HS-5 (cell line): ENCODE data around the gene HAO1.
"Not testable (repeated sequence)": the region's sequence is repeated elsewhere in the genome, so short reads cannot be mapped to it uniquely, and the experiment has no call there.

Experiments used
- DNase-seq: peaks from one replicate; pipeline ENCODE4 v3.0.0-alpha.2; 2012; ENCODE audit warnings: low read depth

Gene HAO1

DNA sequence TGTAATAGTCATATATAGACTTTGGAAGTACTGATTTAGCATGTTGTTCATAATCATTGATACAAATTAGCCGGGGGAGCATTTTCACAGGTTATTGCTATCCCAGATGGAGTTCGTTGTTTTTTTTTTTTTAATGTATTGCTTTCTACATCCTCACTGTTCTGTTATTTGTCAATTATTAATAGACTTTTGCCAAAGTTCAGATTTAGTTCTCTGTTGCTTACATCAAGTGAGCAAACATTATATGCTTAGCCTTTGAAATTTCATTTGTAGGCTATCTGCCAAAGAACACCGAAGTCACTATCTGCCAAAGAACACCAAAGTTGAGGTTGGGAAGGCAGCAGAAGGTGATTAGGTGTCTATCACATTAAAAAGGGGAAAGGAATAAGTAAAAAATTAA, at the start of gene HAO1:
Gene HAO1, minus strand, starts transcription at position 118 of the 400 bp plus-strand sequence. Its CDS starts 36 bp downstream, at position 82.
- DNase-seq, result no peak

DNA sequence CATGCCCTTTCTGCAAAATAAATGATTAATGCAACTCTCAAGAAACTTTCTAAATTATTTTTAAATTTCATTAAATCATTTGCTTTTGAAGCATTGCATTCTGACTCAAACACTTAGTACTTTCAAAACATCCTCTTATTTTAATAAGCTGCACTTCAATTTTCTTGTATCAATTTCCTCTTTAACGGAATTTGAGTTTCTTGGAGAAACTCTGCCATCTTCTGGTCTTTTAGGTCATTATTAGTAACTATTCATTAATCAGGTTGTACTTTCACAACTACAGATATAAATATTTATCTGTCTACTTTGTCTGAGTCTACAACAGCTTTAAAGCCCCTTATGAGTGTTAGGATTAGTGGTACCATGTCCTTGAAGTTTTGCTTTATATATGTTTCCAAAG, 49.1 kb upstream of the HAO1 start:
- no peak for DNase-seq

DNA sequence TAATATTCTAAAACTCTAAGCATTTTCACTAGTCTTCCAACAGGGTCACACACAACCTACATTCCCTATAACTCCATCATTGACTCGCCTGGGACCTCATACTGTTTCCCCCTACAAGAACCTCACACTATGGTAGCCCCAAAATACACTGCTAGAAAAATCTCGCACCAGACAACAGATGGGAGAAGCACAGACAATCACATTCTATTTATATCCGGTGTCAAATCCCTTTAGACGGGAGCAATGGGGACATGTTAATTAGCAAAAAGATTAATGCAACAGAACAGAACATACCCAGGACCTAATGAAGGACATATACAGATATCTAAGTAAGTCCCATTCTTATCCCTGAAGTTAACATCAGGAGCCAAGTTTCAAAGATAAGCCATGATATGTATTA, 45.7 kb upstream of the HAO1 start:
- no peak for DNase-seq

DNA sequence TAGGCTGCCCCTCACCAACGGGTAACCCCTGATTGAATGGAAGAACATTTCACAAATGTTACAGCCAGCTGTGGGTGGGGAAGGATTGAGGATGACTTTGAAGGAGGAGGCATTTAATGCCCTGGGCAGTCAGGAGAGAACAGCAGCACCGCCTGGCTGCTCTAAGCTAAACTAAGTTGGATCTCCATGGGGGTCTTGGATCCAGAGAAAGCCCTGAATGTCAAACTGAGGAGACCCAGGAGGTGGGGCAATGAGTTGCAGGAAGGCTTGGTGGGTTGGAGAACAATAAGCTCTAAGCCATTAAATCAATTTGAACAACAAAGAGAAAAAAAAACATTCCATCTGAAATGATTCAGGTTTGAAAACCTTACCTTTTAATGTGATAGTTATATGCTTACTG, 43.9 kb upstream of the HAO1 start:
- DNase-seq, result no peak

DNA sequence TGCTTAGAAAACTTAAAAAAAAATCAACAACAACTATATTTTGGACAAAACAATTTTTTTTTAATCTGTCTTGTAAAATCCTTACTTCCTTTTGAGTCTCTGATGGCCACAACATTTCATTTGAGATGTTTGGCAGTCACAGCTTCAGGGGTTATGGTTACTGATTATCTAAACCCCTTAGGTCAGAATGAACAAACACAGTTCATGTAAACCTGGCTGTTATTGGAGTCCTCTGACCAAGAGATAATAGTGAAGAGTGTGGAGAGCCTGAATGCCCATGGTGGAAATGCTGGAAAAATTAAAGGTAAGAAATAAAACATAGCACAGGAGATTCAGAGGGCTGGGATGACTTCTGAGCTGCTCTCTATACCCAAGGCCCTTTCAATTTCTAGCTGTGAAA, 41.1 kb upstream of the HAO1 start:
- no peak for DNase-seq

DNA sequence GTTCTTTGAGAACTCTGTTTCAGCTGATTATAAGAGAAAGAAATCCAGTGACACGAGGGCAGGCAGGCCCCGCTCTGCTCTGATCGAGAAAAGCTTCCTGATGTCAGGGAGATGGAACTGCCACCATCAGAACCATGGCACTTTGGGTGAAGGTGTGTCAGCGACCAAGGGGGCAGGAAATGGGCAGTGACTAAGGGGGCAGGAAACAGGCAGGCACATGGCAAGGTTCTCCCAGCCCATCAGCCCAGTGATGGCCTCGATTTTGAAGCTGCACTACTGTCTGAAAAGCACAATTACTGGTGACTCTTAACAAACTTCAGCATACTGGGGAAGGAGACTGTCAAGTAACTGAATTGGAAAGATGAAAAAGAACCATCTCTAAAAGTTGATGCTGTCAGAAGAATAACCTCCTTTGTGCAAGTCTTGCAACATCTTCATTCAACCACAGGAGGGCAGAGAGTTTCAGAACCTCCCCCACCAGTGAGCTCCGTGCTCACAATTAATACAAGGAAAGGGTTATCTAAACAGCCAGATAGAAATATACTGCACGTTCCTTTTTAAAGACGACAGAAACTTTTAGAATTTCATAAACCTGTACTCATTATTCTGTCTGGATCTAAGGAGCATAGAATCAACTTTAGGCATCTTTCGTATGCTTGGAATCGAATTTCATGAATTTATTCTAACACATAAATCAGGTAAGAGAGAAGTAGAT, 40.2 kb upstream of the HAO1 start:
- DNase-seq, result no peak

DNA sequence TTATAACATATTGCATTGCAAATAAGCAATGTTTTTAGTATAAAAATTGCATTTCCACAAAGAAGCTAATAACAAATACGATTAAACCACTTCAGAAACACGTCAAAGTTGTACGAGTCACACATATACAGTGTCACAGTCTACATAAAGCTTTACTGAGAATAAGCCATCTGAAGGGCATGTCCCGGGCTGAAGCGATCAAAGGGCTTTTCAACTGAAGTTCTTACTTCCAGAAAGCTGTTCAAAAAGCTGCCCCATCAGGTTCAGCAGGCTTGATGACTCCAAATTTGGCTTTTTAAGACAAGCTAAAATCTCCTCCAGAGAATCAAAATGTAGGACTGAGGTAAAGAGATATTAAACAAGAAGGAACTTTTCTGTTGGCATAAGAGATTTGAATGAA, 37.5 kb upstream of the HAO1 start:
- DNase-seq, result no peak

DNA sequence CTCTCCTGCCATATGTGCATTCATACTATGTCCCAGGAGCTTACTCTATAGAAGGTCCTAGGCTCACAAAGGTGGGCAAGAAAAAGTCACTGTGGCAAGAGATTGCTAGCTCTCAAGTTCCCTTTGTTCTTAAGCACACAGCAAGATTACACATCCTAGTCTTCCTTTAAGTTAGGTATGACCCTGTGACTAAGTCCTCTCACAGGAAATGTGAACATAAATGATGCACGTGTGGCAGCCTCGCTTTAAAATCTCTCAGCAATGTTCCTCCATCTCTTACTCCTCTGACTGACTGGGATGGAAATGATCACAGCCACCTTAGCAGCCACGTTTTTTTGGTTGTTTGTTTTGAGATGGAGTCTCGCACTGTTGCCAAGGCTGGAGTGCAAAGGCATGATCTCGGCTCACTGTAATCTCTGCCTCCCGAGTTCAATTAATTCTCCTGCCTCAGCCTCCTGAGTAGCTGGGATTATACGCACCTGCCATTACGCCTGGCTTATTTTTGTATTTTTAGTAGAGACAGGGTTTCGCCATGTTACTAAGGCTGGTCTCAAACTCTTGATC, 35.7 kb upstream of the HAO1 start:
- no peak for DNase-seq

DNA sequence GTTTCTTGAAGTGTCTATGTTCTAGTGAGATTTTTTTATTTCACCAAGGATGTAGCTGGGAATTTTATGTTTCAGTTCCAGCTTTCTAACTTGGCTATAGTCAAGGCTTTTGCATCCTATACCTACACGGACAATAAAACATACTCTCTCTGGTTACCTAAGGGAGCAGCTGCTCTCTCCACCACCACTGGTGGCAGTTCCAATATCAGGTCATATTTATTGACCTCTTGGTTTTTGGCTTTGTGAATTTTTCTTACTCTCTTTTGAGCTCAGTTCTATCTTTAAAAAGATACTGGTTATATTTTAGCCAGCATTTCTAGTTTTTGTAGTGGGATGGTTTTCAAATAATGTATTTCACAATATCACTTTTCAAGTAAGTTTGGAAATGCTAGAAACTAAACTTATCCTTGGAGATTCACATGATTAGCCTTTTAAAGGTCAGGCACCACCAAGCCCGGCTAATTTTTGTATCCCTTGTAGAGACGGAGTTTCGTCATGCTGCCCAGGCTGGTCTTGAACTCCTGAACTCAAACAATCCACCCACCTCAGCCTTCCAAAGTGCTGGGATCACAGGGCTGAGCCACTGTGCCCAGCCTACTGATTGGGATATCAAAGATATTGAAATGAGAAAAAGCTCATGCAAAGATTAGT, 34.7 kb upstream of the HAO1 start:
- DNase-seq, result no peak

DNA sequence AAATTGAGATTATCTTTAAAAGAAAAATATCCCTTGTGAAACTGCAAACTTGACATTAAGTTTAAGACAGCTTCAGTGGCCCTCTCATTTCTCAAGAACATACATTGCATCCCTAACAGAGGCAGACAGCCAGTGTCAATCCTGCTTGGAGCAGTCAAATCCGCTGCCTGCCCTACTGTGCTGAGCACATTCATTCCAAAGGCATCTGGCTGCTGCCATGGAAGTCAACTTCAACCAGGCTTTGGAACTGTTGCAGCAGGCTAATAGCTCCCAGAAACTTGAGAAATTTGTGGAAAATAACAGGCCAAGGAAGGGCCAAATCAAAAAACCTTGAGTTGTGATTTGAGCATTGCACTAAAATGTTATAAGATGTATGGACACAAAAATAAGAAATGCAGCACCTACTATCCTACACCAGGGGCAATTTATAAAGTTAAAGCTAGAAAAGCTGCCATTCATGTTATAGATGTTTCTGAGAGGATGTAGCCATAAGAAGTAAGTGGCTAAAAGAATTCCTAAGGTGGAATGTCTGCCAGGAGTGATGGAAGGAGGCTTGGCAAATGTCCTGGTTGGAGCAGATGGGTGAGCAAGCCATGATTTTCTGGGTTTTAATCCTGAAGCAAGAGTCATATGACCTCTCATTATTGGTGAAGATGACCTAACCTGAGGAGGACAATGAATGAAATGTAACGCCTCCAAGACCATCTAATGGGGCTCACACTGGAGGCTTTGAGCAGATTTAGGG, 31.4 kb upstream of the HAO1 start:
- no peak for DNase-seq

DNA sequence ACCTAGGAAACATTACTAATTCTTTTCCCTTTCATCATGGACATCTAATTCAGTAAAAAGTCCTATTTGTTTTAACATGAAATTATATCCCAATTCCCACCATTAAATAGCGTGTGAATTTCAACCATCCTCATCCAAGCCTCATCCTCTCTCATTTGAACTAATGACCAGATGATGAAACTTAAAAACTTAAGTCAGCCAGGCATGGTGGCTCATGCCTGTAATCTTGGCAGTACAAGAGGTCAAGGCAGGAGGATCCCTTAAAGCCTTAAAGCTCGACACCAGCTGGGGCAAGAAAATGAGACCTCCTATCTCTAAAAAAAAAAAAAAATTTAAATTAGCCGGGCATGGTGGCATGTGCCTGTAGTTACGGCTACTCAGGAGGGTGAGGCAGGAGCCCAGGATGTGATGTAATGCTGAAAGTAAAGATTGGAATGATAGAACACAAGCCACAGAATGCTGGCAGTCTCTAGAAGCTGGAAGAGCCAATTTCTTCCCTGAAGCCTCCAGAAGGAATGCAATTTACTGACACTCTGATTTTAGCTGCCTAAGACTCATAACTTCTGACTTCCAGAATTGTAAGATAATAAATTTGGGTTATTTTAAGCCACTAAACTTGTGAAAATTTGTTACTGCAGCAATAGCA, 27.1 kb upstream of the HAO1 start:
- DNase-seq, result peak; percentile 22

DNA sequence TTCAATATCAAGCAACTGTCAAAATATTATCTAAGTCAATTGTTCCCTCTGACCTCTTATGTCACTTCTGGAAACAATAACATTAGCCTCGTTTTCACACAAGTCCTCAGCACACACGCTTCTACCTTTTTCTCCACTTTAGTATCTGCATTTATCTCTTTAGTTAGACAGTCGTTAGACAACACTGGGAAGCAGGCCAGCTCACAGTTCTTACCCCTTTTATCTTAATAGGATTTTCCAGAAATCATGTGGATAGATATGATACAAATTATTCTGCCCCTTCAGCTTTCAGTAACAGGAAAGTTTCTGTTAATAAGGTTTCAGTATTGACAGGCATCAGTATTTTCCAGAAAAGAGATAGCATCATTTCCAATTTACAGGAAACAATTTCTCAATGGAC, 25.9 kb upstream of the HAO1 start:
- DNase-seq, result no peak

DNA sequence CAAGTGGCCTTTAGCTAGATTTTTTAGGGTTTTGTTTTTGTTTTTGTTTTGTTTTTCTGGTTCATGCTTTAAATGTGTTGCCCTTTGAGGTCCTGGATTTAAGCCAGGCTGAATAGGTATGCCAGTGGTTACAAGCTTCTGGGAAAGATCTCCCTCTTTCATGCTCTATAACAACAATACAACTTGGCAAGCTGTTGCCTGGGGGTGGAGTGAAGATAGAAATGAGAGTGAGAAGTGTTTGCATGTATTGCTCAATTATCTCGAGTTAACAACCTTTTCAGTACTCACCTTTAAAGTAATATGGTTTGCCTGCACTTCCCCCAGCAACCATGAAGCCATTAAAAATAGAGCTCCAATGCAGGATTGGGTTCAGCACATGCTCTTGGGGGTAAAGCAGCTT, 19.2 kb upstream of the HAO1 start:
- no peak for DNase-seq

DNA sequence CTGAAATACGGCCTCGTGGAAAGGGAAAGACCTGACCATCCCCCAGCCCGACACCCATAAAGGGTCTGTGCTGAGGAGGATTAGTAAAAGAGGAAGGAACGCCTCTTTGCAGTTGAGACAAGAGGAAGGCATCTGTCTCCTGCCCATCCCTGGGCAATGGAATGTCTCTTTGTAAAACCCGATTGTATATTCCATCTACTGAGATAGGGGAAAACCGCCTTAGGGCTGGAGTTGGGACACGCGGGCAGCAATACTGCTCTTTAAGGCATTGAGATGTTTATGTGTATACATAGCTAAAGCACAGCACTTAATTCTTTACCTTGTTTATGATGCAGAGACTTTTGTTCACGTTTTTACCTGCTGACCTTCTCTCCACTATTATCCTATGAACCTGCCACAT, 16.3 kb upstream of the HAO1 start:
- not testable (repeated sequence) for DNase-seq

DNA sequence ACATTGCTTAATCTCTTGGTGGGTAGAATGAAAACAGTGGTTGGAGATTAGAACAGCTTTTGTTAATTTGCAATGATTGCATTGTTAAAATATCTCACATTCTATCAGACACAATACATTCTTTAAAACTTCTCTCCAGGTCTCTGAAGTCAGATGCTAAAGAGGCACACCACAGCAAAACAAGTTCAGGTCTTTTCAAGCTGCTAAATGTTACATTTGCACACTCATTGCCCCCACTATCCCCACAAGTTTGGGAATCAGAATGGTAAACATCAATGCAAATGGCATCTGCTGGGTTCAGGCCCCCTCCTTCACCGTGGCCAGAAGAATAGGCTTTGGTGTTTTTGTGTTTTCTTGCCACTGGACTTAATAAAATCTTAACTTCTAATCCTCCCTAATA, 10.1 kb upstream of the HAO1 start:
- DNase-seq, result no peak

DNA sequence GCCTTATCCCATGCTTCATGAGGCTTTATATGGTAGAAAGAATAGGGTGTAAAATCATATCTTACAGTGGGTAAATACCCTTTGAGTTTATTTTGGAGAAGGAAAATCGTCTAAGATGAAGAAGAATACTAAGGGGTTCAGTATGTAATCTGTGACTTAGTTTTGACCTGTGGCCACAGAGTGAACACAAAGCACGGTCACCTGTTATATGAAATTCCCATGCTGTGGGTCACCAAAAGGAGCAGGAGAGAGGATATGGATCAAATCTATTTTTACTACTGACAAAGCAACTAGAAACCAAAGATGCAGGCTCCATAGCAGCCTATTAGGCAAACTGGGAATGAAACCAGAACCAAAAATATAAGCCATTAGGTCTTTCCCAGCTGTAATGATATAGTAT, 3.6 kb upstream of the HAO1 start:
- no peak for DNase-seq

DNA sequence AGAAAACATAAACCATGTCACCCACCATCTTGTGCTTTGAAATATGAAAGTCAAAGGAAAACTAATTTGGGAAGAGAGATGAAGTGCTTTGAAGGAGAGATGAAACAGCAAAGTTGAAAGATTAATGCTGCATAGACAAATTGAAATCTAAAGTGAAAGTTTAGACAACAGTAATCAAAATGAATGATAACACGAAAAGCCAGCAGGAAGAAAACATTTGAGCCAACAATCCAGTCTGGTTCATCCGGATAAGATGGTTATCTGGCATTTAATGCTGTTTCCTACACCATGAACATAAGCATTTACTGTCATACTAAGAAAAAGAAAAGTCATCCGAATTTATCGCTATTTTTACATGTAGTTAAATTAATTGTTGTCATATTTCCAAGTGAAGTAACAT, 595 bp downstream of the HAO1 start:
- DNase-seq, result no peak

DNA sequence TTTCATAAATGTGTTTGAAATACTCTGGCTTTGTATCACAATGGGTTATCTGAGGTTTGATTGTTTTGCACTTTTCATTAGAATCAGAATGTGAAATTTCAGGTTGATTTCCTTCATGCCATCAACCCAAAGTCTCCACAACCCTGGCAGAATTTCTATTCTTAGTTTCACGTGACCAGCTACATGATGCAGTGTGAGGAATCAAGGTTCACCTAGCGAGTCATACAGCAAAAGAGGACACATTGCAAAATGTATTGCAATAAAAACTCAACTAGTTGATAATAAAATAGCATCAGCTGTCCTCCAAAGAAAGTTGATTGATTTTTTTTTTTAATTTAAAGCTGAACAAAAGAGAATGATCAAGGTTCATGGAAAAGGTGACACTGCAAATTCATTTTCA, 2.2 kb downstream of the HAO1 start:
- DNase-seq, result no peak

DNA sequence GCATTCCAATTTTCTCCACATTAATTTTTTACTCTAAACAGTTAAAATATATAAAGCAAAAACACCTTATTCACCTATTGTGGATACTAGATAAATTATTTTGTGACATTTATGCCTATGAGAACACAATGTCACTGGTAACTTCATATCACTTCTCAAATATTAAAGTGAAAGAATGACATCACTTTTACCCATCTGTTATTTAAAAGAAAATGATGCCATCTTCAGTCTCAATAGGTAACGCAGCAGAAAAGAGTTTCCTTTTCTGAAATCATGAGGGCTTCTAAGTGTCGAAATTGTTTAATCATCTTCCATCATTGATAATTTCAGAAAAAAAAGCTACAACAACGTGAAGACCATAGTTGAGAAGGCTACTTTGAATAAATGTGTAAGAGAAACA, 2.9 kb downstream of the HAO1 start:
- DNase-seq, result no peak

DNA sequence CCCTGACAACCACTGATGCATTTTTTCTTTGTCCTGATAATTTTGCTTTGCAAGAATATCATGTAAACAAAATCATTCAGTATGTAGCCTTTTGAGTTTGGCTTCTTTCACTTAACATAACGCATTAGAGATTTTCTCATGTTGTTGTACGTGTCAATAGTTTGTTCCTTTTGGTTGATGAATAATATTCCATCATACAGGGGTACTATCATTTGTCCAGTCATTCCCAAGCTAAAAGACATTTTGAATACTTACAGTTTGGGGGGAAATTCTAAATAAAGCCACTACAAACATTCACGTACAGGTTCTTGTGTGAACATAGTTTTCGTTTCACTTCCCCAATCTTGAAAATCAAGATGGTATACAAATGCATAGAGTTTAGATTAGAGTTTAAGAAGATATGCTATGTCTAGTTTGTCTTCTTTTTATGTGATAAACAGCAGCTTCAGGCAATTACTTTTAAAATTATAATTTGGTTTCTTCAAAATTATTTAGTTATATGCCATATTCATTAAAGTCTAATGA, 5.2 kb downstream of the HAO1 start:
- no peak for DNase-seq

DNA sequence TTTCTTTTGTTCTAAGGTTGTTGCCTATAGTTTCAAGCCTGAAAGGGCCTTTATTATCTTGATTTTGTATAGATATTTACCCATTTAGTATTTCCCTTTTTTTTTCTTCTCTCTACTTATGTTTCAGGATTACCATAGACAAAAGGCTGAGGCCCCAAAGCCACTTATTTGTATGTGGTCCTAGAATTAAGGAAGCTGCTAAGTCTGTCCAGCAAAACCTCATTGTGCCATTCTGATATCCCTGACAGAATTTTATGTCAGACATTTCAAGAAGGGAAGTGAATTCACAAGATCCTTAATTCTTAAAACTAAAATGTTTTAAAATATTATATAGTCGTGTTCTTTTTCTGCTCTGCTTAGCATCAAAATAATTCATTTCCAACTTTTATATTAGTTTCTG, 6.9 kb downstream of the HAO1 start:
- DNase-seq, result no peak

DNA sequence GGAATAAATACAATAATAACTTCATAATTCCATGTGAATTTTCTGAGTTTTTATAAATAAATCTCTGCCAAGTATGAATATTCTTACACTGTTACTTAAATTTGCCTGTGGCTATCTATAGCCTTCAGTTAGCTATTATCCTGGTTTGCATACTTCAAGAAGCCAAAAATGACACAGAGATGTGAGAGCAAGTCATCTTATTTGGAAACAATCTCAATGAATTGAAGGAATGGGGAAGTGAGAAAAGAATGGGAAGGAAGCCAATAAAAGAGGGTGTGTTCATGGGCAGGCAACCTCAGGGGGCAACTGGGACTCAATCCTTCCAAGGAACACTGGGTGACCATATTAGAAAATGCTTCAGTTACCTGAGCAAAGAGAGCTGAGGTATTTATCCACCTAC, 9.9 kb downstream of the HAO1 start:
- no peak for DNase-seq
